Midbrain (tissue), 1 donor: ENCODE measurements around the gene KIRREL3.

Source experiments
- DNase-seq: peaks from one replicate; lab custom pipeline; 2025; lab: John Stamatoyannopoulos, UW

Gene KIRREL3

DNA sequence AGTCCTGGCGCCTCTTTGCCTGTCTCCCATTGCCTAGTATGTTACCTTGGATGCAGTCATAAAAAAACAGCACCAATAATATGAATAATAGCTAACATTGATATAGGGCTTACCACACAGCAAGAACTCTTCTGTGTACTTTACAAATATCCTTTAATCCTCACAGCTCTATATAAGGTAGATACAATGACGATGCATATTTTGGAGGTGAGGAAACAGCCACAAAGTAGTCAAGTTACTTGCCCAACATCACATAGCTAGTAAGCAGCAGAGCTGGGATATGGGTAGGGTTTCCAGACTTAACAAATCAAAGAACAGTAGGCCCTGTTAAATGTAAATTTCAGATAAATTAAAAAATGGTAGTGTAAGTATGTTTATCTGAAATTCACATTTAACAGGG, 516.3 kb downstream of the KIRREL3 start:
- no peak for DNase-seq

DNA sequence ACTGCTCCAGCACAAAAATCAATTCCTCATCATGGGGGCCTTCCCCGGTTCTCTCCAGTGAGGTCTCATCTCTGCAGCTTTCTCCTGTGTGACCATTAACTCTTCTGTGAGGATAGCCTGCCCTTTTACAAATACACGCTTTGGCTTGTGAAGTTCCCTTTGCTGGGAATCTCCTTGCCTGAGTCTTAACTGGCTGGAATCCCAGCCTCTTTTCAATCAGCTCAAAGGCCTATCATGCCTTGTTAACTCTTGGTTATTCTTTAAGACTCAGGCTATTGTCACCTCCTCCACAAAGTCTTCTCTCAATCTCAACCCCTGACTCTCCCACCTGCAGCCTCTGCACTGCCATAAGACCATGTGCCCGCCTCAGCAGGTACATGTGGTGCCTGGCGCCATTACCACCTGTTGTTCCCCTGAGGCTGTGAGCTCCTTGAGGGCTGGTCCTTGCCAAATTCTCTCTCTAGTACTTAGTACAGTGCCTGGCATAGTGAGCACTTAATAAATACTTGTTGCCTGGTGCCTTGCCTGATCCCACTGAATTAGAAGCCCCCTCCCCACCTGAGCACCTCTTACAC, 516.9 kb downstream of the KIRREL3 start:
- no peak for DNase-seq

DNA sequence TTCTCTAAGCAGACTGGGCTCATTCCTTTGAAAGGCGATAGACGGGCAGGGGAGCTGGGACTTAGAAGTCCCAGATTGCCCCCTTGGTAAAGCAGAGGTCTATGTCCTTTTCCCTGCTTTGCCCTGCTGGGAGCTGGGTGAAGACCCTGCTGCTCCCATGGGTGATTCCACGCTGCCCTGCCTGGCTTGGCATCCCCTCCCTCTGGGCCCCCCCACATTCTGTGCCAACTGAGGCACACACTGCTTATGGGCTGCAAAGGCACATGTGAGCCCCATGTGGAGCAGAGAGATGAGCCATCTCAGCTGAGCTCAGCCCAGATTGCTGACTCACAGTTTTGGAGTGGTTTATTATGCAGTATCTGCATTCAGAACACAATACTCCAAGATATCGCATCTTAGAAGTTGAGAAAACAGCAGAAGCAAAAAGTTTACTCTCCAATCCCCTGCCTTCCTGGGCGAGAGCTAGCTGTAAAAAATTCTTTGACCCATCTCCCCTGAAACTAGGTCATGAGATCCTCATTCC, 517.9 kb downstream of the KIRREL3 start:
- DNase-seq: no peak

- no peak for DNase-seq
These were observed 519.3 kb downstream of the KIRREL3 start for GRCh38 chr11:126481303-126481680.

GRCh38 chr11:126480410-126481302, 519.9 kb downstream of the KIRREL3 start:
- peak; percentile 86 for DNase-seq

- DNase-seq: no peak
These were observed 520.6 kb downstream of the KIRREL3 start for GRCh38 chr11:126480015-126480409.

DNA sequence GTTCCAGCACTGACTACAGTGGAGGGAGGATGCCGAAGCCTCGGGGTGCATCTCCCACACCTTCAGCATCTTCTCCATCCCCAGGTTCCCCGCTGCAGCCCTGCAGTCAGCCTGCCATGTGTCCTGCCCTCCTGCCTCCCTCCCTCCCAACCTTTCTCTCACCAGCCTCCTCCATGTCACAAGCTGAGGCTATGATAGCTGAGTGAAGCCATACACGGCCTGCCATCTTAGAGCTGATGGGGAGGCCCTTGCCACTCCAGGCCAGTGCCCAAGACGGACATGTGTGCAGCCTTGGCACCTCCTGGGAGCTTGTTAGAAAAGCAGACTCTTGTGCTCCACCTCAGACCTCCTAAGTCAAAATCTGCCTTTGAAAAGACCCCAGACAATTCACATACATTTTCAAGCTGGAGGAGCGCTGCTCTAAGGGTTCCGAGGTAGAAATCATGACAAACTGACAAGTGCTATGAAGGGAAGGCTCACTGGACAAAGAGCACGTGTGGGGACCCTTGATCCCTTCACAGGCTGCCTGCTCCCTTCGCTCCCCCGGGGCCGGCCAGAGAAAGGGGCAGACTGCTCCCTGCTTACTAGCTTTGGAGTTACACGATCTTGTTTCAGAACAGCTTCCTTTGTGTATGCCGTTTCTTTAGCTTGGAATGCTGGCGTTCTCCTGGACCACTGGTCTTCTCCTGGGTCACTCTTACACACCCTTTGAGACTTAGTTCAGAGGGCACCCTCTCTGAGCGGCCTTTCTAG, 521.2 kb downstream of the KIRREL3 start:
- no peak for DNase-seq

DNA sequence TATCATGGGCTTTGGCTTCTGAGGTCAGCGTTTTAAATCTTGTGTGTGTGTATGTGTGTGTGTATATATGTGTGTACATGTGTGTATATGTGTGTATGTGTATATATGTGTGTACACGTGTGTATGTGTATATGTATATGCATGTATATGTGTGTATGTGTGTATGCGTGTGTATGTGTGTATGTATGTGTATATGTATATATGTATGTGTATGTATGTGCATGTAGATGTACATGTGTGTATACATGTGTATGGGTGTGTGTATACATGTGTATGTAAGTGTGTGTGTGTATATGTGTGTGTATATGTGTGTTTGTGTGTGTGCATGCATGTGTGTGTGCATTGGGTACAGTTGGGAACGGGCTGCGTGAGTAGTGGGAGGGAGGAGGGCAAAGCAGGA, 522.1 kb downstream of the KIRREL3 start:
- DNase-seq: no peak

DNA sequence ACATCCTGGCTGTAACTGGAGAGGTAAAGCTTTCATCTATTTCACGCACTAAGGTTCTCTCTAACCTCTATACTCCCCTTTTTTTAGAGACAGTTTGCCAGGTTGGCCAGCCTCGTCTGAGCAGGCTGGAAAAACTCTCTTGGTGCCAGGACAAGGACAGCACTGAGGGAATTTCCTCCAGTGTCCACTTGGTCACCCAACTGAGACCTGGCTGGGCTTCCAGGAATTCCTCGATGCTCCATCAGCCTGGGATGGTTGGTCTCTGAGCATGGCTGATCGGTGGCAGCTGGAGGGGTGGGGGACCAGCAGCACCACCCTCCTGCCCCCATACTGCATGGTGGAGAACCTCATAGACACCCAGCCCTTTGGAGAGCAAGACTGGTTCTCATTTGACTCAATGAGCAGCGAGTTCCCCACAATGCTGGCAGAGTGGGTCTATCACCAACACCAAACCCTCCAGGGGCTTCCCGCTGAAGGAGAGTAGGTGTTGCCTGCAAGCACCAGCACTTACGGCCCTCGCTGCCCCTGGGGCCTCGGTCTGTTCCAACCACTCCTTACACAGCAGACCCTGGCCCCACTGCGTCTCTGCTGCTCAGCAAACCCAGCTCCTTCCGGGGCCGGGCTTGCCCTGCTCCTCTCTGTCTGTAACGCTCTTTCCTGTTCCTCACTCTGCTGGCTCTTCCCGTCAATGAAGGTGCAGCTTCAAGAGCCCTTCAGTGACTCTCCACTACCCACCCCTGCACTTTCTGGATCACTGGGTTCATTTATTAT, 522.9 kb downstream of the KIRREL3 start:
- DNase-seq: no peak

GRCh38 chr11:126476977-126477376, 523.6 kb downstream of the KIRREL3 start:
- DNase-seq: no peak

DNA sequence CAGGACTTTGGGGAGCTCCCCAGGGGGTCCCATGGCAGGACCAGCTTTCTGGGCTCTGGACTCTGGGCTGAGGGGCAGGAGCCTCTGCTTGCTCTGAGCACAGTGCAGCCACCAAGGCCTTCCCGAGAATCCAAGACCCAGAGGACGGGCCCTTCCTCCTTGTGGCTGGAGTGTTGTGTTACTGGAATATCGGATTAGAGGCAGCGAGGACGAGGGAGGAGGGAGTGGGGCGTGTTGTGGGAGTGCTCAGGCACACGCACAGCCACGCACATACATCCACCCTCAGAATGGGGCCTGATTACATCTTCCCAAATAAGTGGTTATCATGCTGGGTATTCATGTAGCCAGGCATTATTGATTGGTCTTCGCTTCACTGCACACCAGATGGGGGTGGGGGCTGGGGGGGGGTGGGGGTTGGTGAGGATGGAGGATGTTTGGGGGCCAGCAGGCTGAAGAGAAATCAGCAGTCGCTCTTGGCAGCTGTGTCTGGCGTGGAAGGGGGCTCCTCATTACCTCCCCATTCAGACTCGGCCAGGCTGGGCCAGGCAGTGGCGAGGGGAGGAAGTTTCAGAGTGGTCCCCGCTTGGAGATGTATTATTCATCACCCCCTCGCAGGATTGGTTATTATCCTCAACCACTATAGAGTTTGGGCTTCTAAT, 524.2 kb downstream of the KIRREL3 start:
- no peak for DNase-seq

- DNase-seq: no peak
These were observed 525.3 kb downstream of the KIRREL3 start for GRCh38 chr11:126475014-126475991.

GRCh38 chr11:126474220-126474619, 526.4 kb downstream of the KIRREL3 start:
- no peak for DNase-seq

DNA sequence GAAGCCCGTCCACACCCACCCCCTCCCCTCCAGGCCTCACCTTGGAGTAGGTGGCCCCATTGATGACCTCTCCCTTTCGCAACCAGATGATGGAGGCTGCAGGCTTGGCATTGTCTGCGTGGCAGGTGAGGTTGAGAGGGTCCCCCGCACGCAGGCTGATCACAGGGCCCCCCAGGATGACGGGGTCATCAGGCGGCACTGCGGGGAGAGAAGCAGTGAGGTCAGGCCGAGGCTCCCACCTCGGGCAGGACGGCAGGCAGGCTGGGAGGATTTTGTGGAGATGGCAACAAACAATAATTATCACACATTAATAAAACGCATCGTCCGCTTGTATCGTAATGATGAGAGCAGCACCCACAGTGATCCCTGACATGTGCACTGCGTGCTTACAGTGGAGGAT, 527.3 kb downstream of the KIRREL3 start:
- no peak for DNase-seq

DNA sequence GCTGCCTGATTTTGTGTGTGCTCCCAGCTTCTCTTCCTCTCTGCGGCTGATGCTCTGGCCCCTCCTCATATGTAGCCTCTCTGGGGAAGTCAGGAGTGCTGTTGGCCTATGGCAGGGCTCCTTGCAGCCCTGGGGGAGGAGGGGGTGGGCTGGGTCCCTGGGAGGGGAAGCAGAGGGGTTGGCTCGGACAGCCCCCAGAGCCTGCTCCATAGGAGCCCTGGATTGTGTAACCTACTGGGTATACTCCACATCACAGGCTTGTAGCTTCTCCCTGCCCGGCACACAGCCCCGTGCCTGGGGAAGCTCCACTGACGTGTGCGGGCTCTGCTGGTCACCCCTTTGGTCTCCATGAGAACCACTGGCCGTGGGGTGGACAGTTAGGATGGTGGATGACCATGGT, 531.3 kb downstream of the KIRREL3 start:
- peak; percentile 15 for DNase-seq

DNA sequence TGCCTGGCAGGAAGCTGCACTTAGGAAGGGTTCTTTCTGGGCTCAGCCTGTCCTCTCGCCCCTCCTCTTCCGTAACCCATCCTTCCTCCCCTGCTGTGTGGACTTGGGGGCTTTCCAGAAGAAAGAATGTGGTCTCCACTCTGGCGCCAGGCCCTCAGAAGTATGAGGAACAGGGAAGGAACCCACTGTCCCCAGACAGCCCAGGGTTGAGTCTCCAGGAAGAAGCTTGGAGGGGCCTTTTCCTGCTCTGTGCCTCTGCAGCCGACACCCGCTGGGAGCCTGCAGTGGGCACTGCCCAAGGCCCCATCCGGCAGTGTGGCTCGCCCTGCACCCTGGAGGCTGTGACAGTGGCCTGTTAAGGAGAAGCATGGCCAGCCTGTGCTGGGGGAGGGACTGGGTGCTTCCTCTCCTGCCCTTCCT, 532.5 kb downstream of the KIRREL3 start:
- peak; percentile 33 for DNase-seq

- no peak for DNase-seq
These were observed 533.1 kb downstream of the KIRREL3 start for GRCh38 chr11:126467471-126467870.

DNA sequence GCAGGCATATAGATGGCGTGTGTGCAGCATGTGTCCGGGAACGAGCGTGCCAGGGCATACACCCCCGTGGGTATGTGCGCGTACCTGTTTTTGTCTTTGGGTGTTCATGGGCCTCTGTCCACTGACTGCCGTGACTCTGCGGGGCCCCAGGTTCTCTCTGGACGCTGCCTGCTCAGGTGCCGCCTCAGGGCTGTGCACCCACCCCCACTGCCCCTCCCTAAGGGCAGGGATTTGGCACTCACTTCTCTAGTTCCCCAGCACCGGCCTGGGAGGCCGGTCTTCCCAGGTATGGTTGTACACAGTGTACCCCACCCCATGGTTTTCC, 533.6 kb downstream of the KIRREL3 start:
- no peak for DNase-seq

- no peak for DNase-seq
These were observed 534.1 kb downstream of the KIRREL3 start for GRCh38 chr11:126466236-126467045.
